ENCODE measurements around the gene GPR78.
"Not testable (repeated sequence)": the region's sequence is repeated elsewhere in the genome, so short reads cannot be mapped to it uniquely, and the experiment has no call there.

The GPR78 gene

GRCh38 chr4:8568068-8568668 is 12.0 kb upstream of the GPR78 start:
- no peak for DNase-seq

DNA sequence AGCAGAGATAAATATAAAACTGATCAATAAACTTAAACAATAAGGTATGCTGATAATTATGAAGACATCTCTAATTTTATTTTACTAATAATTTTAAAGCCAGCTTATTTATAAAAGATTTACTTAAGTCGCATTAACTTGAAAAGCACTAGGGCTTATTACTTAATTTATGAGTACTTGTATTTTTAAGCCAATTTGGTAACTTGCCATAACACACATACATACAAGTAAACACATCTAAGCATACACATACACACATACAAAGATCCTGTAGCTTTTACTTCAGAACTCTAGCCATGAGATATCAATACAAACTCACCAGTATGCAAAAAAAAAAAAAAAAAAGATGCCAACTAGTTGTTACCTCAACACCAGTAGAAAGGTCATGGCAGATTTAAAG is 10.0 kb upstream of the GPR78 start:
- DNase-seq = no peak

DNA sequence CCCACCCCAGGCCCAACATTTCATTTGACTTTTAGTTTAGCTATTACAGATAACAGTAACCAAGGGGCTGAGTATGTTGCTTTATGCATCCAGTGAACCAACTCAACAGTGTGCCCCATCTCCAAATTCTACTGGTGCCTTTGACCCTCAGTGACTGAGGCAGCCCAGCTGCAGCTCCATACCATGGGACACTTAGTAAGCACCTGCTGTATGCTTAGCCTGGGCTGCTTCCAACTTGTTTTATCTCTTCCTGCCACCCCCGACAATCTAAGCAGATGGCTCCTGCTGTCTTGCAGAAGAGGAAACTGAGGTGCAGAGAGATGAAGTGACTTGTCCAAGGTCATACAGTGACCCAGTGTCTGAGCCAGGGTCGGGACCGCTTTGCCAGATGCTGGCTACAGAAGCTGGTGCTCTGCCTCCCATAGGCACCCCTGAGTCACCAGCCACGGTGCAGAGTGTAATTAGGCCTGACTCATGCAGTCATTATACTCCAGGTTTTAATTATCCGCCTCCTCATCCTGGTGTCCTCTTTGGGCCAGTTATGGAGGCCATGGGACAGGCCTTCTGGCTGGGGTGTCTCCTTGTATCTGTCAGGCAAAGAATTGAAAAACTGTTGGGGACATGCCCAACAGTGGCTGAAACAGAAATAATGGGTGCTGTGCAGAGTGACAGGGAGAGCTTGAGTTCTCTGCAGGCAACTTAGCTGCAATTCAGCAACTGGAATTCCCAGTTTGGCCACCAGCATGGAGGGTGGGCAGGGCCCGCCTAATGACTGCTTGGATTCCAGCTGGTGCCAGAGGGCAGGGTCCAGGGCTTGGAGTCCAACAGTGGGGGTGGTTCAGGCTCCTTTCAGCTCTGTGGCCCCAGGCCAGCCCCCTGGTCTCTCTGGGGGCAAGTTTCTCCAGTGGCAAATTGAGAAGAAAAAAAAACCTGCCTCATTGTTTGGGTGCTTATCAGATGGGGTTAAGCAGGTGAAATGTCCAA is 8.2 kb upstream of the GPR78 start:
- no peak for DNase-seq

- DNase-seq = no peak
These were observed 6.9 kb upstream of the GPR78 start for GRCh38 chr4:8573266-8573665.

DNA sequence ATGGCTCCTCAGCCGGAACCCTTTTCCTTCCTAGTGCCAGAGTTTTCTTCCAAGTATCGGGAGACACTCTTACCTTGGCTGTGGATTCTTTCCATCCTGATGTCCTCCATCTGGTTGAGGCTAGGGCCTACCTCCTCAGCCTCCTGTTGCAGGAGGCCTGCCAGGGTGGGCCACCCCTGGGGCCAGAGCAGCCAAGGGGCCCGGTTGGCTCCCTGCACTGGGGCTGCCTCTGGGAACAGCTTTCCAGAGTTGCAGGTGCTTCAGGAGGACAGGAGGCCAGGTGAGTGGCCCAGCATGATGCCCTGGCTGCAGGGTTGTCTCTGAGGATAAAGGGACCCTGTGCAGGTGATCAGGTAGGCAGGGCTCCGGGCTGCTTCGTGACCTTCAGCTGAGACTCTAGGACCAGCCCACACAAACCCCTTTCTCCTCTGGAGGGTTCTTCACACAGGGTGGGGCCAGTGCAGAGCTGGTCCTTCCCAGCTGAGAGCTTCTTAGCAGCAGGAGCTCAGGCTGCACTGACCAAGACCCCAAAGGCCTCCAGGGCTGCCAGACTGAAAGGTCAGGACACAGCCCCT is 5.3 kb upstream of the GPR78 start:
- DNase-seq = no peak

- no peak for DNase-seq
These were observed 4.7 kb upstream of the GPR78 start for GRCh38 chr4:8575457-8575856.

DNA sequence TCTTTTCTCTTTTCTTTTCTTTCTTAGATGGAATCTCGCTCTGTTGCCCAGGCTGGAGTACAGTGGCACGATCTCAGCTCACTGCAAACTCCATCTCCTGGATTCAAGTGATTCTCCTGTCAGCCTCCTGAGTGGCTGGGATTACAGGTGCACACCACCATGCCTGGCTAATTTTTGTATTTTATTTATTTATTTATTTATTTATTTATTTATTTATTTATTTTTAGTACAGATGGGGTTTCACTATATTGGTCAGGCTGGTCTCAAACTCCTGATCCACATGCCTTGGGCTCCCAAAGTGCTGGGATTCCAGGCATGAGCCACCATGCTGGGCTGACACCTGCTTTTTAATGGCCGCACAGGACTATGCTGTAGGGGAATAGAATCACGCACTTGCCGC is 3.6 kb upstream of the GPR78 start:
- not testable (repeated sequence) for DNase-seq

DNA sequence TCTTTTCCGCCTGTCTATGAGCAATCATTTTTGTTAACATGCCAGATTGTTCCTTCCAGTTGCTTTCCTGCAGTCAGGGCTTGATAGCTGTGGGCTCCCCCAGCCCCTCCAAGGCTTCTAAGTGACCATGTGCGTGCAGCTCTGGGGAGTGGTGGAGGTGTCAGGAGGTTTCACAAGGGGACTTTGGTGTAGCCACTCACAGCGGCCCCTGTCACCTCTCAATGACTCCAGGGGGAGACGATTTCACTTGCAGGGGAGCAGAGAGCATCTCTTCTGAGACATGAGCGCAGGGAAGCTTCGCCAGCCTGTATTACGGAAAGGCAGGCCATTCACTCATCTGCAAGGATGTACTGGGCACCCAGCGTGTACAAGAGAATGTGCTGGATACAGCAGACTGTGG is 3.1 kb upstream of the GPR78 start:
- DNase-seq = no peak

- no peak for DNase-seq
These were observed 2.2 kb upstream of the GPR78 start for GRCh38 chr4:8577972-8578371.

GRCh38 chr4:8578717-8579116 is 1.5 kb upstream of the GPR78 start:
- no peak for DNase-seq

DNA sequence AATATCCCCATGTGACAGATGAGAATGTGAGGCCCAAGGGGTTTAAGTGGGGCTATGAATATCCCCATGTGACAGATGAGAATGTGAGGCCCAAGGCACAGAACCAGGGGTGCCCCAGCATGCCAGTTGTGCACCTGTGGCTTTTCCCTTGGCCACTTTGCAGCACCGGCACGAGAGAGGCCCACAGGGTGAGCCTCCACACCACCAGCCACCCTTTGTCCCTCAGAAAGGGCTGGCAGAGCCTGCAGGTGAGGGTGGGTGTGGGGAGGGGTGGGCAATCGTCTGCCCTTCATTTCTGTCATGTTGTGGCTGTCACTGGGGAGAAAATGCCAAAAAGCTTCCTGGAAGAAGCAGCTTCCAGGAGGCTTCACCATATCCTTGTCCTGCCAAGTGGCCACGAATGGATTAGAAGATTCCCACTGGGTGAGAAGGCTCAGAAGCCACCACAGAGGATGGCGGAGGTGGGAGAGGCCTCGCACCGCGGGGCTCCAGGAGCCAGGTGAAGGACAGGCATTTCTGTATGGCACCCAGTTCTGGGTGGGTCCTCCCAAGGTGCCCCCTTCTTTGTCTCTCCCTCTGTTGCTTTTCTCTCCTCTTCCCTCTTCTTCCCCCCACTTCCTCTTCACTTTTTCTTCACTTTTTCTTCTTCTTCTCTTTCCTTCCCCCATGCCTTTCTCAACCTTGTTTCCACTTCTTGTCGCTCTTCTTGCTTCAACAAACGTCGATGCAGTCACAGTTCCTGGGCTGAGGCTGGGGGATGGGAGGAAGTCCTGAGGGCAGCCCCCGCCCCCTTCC is 469 bp upstream of the GPR78 start:
- no peak for DNase-seq

GRCh38 chr4:8581094-8581861 is 1.1 kb downstream of the GPR78 start:
- DNase-seq = no peak

GRCh38 chr4:8582016-8582415 is 1.8 kb downstream of the GPR78 start:
- no peak for DNase-seq

DNA sequence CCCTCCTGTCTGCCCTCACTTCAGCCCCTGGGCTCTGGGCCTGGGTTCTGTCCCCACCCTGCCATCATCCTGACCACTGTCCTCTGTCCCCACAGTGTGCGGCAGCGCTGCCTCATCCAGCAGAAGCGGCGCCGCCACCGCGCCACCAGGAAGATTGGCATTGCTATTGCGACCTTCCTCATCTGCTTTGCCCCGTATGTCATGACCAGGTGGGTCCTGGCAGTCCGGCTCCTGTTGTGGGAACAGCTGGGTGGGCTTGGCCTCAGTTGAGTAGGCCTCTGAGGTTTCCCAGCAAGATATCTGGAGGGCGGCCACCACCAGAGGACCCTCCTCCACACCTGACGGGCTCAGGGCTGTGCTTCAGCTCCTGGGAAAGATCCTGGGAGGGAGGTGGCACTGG is 2.2 kb downstream of the GPR78 start:
- no peak for DNase-seq

- no peak for DNase-seq
These were observed 2.9 kb downstream of the GPR78 start for GRCh38 chr4:8582941-8583654.

- DNase-seq = no peak
These were observed 3.4 kb downstream of the GPR78 start for GRCh38 chr4:8583655-8584025.

DNA sequence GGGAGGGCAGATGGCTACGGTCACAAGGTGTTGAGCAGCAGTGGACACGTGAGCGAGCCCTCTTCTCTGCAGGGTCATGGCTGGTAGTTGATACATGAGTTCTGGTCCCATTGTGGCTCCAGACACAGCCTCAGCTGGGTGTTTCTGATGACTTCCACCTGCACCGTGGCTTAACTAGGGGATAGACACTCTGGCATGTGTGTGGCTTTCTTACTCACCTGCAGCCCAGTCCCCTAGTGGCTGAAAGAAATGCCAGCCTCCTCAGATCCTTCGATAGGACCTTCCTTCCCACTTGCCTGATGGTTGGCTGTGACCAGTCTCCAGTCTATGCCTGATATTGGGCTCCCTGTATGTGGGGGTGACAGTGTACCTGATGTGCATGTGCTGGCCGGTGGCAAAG is 5.0 kb downstream of the GPR78 start:
- DNase-seq = no peak

- DNase-seq = no peak
These were observed 5.6 kb downstream of the GPR78 start for GRCh38 chr4:8585721-8586212.

DNA sequence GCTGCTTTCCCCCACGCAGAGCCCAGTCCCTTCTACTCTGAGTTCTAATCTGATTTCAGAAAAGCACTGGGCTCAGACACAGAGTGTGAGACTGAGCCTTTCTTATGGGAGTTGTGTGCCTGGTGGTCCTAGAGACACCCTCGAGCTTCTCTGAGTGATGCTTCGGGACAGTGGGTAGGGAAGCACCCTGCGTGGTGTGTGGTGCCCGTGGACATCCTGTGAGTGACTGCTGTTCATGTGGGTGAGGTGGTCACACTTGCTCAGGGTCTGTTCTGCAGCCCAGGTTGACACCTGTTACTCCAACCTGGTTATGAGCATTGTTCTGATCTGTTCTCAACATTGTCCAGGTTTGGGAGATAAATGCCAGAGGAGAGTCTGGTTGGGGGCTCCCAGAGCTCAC is 6.1 kb downstream of the GPR78 start:
- DNase-seq = no peak

- DNase-seq = no peak
These were observed 6.7 kb downstream of the GPR78 start for GRCh38 chr4:8586671-8587468.
